ENCODE data around the gene TMEM134.
"Not testable (repeated sequence)": the region's sequence is repeated elsewhere in the genome, so short reads cannot be mapped to it uniquely, and the experiment has no call there.

TMEM134 gene

DNA sequence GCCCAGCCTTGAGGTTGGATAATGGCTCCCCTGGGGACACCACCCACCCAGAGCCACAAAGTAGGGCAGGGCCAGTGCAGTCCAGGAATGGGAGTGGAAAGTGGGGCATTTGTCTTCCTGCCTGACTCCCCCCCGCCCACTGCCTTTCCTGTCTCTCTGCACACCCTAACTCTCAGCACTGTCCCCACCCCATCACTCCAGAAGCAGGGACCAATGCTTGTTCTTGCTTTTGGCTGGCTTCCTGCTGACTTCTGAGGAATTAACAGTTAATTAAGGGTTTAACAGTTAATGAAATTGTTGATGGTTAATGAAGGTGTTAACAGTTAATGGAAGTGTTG, 31.4 kb upstream of the TMEM134 start:
- DNase-seq = no peak

DNA sequence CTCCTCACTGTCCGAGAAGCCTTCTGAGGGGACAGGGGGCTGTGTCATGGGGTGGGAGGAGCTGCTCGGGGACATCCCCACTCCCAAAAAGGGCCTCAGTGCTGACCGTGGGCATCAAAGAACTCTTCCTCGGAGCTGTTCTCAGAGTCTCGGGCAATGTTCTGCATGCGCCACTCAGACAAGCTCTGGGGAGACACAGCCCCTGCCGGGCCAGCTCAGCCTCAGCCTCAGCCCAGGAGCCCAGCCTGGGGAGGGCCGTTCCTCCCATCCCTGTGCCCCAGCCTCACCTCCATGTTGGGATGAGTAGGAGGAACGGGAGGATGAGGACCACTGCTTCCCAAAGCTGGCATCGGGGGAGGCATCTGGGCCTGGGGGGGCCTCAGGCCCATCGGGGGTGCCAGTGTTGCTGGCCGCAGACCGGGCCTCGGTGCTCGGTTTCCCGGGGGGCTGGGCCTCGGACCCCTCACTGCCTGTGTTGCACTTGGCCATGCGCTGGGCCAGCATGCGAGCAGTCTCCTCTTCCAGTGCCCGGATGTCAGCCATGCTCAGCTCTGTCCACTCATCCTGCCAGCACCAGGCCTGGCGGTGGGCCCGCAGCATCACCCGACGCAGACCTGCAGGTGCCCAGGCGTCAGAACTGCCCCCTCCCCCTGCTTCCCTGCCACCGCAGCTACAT, 30.9 kb upstream of the TMEM134 start:
- no peak for DNase-seq

DNA sequence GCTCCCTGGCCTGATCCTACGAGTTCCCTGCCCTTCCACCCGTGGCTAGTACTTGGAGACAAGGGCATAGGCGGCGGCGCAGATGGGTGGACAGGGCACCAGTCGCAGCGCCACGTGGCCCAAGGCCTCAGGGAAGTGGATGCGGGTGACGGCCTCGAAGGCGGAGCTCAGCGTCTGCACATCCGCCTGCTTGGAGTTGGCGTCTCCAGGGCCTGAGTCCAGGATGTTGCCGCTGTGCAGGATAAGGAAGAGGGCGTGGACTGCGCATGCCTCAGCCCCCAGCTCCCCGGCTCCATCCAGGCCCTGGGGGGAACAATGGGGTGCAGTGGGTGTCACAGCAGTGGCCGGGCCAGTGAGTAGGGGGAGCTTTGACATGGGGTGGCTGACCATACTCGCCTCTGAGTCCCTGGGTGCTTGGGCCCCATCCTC, 29.5 kb upstream of the TMEM134 start:
- no peak for DNase-seq

DNA sequence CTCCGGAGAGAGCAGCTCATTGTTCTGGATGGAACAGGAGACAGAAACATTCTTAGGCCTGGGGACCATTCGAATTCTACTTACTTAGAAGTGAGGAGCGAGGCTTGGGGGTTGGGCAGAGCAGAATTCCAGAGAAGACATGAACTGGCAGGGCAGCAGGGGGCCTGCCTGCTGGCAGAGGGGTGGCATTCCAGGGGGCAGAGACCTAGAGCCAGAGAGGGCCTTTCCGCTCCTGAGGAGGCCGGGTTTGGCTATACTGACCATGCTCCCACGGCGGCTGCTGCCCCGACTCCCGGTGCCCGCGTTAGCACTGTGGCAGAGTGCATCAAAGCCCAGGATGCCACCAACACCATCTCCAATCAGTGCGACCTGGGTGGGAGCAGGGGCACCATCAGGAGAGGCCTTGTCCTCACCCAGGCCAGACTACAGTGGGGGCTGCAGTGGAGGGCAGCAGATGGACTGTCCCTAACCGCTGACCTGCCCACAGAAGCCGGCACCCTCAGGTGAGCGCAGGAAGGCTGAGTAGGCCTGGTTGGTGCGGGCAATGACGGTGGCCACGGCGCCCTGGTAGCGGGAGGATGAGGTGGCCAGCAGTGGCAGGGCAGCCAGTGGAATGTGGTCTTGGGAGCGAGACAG, 28.7 kb upstream of the TMEM134 start:
- DNase-seq = no peak

DNA sequence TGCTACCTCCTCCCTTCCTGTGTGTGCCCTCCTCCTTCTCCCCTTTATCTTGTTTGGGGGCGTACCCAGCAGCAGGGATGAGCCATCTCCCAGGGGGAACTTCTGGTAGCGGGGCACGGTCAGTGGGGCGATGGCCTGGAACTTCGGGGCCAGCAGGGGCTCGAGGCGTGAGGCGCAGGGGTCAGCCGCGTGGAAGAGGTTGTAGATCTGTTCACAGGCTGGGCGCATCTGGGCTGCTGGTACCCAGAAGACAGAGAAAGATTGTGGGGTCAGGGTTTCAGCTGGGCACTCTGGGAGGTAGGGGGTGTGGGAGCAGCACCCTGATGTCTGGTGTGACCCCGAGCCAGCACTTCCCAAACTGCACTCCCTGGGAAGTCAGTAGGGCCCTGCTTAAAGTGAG, 27.1 kb upstream of the TMEM134 start:
- no peak for DNase-seq

DNA sequence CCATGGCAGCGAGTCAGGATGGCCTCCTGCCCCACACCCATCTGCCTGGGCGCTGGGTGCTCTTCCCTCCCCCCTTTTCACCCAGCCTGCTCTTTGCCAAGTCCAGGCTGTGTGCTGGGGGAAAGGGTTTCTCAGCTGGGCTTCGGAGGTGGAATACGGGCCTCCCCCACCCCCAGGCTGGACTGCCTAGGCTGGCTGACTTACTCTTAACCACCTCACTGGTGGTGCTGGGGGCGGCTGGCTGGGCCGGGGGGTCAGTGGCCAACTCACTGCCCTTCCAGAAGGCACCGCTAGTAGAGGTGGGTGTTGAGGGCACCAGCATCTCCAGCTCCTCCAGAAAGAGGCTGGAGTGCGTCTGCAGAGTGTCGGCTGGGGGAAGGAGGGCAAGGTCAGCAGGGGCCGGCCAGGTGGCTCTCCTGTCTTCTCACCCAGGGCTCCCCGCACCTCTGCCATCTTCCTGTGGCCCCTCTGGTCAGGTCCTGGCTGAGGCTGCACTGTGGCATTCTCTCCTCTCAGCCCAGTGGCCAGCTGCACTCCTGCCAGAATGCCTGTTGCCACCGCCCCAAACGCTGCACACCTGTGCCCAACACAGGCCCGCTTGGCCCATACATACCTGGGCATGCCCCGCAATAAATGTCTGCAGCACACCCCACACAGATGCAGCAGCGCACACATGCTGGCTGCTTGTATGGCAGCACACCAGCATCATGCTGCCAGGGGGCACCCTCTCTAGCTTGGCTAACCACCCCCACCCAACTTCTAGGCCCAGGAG, 26.4 kb upstream of the TMEM134 start:
- DNase-seq = no peak

DNA sequence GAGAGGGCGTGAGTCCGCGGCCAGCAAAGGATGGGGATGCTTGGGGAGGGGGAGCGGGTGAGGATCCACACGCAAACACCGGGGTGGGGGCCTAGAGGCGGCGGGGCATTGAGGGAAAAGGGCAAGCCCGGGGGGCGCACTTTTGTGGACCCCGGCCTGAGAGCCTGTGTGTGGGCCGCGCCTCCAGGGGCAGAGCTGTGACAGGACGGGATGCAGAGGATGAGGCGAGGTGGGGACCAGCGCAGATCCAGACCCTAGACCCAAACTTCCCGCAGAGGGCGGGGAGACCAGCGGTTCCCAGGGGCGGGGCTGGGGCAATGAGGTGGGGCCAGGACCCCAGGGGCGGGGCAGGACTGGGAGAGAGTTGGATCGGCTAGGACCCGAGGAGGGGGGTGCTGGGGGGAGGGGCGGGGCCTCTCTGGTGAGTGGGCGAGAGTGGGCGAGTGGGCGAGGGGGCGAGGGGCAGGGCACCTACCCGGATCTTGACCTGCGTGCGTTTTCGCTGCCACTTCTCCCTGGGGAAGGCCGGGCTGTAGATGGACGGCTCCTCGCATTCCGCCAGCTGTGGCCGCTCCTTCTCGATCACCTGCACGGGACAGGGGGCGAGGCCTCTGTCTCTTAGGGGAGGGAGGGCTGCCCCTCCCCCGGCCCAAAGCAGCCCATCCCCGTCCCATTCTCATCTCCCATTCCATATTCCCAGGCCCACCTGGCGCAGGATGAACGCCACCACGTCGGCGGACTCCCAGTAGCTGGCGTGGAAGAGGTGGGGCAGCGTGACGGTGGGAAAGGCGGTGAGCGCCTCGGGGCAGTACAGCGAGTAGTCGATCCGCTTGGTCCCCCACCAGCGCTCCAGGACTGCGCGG, 25.6 kb upstream of the TMEM134 start:
- no peak for DNase-seq

DNA sequence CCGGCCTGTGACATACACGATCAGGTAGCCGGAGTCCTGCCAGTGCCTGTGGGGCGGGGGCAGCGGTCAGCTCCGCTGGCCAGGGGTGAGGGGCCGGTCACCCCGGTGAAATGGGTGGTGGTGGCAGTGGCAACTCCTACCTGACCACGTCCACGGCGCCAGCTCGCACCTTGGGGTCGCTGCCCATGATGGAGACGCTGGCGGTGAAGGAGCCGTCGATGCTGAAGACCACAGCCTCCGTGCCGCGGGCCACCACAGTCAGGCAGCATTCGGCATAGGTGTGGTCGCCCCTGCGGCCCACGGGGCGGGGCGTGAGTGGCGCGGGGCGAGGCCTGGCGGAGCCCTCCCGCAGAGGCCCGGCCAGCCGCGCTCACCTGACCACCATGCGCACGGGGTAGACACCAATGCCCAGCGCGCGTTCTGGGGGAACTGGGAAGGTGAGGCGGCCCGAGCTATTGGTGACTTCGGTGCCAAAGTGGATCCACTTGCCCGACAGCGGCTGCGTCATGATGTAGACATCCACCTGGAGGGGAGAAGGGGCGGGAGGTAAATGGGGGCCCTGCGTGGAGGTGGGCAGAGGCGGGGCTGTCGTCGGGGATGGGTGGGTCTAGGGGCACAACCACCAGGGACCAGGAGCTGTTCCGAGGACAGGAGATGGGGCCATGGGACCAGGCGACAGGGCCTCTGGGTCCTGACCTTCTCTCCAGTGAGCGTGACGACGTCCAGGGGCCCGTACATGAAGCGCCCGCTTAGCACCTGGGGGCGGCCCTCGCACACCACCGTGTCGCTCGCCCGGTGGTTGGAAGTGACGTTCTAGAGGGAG, 24.7 kb upstream of the TMEM134 start:
- DNase-seq = no peak

DNA sequence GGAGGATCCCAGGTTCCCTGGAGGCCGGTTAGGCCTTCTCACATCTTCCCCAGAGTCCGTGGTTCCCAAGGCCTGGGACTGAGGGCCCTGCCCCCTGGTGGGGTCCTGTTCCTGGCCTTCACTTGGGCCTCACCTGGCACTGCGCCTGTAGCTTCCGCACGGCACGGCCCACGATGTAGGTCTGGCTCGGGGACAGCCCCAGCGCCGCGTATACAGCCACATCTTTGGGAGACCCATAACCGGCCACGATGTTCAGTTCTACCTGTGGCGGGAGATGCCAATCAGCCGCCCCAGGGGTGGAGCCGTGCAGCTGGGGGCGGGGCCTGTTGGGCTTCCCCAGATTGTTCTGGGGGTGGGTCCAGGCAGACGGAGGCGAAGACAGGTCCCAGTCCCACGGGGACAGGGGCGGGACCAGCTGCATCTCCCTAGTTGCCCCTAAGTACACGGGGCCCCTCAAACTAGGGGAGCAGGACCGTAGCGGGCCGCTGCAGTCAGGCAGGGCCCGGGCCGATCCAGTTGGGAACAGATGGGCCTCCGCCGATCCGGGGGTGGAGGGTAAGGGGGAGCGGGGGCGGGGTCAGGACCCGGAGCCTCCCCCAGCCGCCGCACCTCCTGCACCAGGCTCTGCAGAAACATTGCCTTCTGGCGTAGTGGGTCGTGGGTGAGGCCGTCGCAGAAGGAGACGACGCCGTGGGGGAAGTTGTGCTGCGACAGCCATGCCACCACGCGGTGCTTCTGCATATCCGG, 23.9 kb upstream of the TMEM134 start:
- DNase-seq = no peak

DNA sequence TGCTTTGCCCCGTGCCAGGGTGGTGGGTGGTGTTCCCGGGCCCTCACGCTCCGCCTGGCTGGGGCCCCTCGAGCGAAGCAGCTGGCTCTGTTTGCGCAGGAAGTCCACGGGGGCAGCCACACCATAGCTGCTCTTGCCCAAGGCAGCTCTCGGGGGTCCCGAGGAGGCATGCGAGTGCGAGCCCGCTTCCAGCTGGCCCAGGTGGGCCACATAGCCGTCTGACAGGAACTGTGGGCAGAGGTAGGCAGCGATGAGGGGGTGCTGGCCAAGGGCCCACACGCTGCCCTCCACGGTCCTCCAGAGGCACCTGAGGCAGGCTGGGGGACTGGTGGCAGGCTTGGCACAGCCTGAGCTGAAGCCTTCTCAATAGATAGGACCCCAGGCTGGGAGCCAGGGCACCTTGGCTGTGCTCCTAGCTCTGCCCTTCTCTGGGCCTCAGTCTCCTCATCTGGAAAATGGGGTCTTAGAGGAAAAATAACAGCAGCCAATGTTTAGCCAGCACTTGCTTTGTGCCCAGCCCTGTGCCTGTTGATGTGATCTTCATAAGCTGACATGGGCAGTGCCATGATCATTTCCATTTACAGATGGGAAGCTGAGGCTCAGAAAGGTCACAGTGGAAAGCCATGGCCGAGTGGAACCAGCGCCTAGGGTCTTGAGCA, 23.1 kb upstream of the TMEM134 start:
- DNase-seq = no peak

DNA sequence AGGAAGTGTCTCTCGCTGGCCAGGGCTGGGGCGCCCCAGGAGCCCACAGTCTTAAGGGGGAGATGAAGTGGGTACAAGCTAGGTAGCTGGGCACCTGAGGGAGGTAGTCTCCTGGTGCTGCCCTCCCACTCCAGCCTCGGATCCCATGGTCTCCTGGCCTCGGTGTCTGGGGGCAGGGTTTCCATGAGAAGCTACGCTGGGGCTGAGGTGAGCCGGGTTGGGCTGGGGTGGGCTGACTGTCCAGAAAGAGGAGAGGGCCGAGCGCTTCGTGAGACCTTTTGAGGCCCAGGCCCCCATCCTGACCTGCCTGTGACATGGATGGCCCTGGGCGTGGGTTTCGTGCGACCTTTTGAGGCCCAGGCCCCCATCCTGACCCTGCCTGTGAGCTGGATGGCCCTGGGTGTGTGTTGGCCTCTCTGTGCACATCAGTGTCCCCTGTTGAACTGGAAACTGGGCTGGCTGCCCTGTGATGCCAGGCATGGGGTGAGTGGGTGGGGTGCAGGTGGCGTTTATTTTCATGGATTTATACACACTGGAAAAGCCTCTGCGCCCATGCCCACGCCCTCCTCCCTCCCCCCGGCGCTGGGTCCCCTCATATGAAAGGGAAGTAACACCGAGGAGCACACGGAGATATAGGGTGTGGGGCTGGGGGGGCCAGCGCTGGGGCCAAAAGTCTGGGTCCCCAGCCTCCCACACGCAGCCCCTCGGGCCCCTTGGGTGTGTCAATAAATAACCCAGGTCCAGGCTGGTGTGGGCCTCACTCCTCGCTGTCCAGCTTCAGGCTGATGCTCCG, 22.4 kb upstream of the TMEM134 start:
- DNase-seq = no peak

DNA sequence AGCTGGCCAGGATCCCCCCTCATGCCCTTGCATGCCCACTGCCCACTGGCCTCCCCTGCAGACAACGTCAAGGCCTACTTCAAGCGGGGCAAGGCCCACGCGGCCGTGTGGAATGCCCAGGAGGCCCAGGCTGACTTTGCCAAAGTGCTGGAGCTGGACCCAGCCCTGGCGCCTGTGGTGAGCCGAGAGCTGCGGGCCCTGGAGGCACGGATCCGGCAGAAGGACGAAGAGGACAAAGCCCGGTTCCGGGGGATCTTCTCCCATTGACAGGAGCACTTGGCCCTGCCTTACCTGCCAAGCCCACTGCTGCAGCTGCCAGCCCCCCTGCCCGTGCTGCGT, 21.6 kb upstream of the TMEM134 start:
- no peak for DNase-seq

DNA sequence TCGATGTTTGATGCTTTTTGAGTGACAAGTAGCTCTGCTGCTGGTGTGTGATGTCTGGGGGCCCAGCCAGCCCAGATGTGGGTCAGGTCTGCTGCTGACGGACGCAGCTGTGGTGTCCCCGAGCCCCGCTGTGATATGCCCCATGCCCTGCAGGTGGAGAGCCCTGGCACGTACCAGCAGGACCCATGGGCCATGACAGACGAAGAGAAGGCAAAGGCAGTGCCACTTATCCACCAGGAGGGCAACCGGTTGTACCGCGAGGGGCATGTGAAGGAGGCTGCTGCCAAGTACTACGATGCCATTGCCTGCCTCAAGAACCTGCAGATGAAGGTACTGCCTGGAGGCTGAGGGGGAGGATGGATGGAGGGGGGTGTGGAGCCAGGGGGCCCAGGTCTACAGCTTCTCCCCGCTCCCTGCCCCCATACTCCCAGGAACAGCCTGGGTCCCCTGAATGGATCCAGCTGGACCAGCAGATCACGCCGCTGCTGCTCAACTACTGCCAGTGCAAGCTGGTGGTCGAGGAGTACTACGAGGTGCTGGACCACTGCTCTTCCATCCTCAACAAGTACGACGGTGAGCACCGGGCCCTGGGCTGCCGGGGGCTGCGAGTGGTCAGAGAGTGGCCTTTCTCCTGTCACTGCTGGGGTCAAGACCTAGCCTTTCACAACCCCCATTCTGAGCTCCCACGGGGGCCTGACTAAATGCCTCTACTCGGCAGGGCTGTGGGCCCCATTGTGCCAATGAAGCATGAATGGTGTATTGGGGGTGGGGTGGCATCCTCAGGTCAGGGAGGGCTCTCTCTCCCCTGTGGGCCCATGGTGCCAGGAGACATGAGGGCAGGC, 21.1 kb upstream of the TMEM134 start:
- DNase-seq = no peak

DNA sequence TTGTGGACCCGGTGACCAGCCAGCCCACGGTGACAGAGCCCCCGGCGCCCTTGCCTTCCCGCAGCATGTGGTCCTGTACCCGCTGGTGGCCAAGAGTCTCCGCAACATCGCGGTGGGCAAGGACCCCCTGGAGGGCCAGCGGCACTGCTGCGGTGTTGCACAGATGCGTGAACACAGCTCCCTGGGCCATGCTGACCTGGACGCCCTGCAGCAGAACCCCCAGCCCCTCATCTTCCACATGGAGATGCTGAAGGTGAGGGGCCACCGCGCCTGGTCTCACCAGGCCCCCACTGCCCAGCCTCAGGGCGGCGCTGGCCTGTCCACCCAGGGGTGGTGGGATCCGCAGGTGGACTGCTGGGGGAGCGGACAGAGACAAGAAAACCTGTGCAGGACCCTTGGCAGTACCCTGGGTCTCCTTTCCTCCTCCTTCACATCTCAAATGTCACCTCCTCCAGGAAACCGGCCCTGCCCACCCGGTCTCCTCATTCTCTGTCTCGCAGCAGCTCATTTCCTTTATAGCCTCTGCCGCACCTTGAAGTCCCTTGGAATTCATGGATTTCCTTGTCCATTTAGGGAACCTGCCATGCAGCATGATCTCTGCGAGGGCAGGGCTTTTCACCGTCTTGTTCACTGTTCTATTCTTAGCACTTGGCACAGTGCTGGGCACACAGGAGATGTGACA, 20.3 kb upstream of the TMEM134 start:
- DNase-seq = no peak

DNA sequence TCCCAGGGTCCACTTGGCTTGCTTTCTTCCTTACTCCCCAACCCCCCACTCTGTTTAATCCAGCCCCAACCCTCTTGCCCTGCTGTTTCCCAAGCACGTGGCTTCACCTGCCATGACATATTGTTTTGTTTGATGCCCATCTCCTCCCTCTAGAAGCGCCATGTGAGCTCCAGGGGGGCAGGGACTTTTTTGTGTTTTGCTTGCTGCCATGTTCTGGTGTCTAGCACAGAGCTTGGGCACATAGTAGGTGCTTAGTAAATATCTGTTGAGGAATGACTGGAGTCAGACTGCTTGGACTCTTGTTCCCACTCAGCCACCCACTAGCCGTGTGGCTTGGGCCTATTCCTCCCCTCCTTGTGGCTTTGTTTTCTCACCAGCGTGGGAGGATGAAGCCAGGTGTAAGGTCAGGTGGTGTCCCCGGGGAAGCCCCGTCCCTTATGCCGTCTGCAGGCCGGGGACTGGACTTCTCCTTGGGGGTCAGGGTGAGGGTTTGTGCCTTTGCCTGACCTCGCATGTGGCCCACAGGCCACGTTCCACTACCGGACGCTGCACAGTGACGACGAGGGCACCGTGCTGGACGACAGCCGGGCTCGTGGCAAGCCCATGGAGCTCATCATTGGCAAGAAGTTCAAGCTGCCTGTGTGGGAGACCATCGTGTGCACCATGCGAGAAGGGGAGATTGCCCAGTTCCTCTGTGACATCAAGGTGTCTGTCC, 17.6 kb upstream of the TMEM134 start:
- DNase-seq = no peak

DNA sequence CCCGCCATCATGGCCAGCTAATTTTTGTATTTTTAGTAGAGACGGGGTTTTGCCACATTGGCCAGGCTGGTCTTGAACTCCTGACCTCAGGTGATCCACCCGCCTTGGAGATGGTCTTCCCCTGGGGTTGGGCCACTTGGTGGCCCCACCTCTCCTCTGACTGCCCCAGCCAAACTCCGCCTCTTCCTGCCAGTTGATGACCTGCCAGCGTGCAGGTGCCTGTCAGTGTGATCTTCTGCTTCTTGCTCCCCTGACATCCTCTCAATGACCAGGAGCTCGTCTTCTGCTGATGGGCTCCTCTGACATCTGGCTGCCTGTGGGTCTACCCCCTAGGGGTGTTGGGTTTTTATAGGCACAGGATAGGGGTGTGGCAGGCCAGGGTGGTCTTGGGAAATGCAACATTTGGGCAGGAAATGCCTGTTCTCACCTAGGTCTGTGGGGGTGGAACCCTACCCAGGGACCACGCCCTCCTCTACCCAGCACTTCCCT, 16.9 kb upstream of the TMEM134 start:
- DNase-seq = not testable (repeated sequence)

DNA sequence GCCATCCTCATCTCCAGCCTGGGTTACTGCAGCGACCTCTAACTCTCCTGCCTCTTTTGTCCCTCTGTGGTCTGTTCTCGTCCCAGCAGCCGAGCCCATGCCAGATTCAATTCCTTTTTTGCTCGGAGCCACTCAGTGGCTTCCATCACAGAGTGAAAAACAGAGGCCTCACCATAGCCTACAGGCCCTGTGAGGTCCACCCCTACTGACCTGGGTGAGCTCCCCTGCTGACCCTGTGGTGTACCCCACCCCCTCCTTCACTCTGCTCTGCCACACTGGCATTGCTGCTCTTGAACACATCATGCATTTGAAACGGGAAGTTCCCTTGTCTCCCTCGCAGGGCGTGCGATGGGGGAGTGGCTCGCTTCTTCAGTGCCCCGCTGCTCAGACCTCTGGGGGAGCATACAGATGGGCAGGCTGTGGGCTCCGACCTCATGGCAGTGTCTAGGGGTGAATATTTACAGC, 15.8 kb upstream of the TMEM134 start:
- no peak for DNase-seq
